CD1c-positive myeloid dendritic cell (primary cell): ENCODE data around the gene CEP128.

Source experiments
- DNase-seq: peaks from one replicate; pipeline ENCODE4 v3.0.0-alpha.2; 2016; ENCODE audit errors: extremely low spot score

Gene CEP128

DNA sequence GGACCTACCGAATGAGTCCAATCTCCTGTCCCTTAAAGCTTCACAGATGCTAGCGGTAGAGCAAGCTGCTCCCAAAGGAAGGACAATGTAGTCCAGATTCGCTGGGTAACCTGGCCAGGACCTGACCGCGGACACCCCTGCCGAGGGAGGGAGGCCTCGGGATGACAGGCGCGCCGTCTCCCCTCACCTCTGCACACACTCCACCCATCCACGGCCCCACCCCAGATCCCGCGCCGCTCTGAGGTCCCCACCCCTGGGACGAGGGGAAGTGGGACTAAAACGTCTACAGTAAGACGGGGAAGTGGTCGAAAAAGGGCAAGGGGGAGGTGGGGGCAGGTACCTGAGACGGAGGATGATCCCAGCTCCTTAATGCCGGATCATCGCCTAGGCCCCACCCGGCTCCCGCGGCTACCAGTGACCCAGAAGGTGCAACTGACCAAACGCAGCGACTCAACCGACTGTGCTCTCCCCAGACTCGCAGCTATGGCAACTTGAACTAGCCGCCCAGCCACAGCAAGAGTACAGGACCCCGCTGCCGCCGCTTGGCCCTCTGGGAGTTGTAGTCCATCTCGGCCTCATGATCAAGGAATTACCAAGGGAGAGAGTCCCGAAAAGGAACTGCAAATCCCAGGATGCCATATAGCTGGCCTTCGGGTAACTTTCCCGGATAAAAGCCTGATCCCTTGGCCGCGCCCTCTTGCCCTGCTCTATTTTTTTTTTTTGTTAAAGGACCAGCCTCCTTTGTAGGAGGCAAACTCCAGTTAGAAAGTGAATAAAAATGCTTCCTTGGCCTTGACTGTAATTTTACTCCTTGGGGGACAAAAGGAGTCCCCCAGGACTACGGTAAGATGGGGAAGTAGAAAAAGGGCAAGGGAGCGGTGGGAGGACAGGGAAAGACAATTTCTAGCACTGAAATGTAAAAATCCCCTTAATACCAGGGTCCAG is at the start of gene CEP128:
TSS of gene CEP128 (minus strand) at position 498 of the 945 bp plus-strand sequence.
- peak; percentile 95 for DNase-seq

- no peak for DNase-seq
Measured at GRCh38 chr14:80988735-80989429, 47.3 kb upstream of the CEP128 start.

GRCh38 chr14:80988192-80988591 is 46.7 kb upstream of the CEP128 start:
- no peak for DNase-seq

DNA sequence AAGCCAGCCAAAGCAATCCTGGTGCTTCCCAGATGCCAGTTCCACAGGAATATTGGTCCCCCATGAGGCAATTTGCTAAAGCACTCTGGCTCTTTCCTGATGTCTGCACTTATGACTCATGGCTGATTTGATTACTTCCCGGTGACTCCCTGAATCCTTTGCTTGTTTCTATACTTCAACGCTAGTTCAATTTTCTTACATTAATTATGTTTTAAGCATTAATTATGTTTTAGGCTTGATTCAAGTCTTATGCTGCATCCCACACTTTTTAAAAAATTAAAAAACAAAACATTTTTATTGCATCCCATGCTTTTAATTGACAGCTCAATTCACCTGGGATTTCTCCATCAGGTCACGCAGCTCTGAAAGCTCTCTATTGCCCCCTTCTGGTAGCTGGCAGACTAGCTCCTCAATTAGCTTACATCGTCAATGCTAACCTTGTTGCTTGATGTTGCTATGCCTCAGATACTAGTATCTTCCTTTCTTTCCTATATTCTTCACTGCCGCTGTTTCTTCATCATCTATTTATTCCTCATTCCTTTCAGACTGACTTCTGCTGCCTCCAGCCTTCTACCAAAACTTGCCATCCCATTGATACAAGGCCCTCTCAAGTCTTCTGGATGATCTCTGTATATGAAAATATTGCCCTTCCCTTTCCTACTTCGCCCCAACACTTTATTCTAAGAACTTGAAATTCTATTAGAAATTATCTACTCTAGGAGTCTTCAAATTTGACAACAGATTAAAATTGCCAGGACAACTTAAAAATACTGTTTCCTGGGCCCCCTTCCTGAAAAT is 45.9 kb upstream of the CEP128 start:
- DNase-seq = peak; percentile 77

DNA sequence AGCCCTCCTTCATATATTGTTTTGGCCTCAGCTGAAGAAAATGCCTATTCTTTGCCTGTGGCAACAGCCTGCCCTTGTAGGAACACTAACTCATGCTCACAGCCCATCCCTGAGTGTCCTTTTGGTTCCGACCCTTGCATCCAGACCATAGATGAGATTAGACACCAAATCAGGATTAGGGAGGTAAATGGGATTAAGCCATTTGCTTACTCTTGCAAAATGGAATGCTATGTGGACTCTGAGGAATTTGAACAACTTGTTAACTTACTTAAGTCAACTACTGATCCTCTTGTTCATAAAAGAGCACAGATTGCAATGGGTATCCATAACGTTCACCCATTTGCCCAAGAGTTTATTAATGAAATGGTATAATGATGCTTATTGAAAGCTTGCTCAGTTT is 41.2 kb upstream of the CEP128 start:
- no peak for DNase-seq

DNA sequence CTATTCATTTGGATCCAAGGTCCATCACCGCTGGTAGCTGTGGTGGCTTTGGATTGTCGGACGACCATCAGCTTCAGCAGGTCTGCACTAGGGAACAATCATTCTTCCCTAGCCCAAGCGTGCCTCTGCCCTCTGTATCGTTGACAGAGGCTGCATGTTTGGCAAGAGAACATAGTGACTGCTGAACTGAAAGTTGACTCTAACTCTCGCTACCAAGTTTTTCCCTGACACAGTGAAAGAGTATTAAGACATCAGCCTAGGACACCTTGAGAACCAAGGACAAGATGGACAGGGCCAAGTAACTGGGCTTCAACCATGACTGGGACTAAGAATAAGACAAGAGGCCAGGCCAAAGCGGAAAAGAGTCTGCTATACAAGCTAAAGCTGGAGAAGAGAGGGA is 40.1 kb upstream of the CEP128 start:
- DNase-seq = no peak

DNA sequence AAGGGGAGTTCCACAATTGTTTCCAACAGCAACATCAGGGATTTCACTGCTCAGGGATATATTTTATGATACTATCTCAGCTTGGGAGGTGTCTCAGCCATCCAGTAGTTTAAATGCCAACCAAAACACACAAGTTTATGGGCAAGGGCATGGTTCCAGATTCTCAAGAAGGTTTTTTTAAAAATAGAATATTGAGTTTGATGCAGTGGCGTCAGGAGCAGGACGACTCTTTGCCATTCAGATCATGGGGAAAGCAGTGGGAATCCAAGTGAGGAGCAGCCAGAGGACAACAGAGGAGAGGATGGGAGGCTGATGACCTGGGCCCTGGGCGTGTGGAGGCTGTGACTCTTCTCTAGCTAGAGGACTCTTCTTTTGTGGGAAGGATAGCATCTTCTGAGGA is 39.6 kb upstream of the CEP128 start:
- no peak for DNase-seq

- no peak for DNase-seq
Measured at GRCh38 chr14:80979951-80980350, 38.4 kb upstream of the CEP128 start.

DNA sequence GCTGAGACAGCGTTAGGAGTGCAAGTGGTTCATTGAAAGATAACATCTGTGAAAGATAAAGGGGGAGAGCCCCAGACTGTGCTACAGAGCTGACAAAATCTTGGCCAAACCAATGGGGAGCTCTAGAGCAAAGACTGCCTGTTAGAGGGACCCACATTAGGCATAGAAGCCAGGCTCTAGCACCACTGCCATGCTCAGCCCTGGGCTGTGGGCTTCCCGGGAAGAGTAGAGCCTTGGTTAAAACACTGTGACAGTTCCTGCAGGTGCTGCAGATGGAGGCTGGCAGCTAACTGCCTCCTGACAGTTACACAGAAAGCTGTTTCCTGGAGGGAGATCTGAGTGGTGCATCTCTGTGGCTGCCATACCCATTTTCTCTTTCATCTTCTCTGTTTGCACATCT is 36.9 kb upstream of the CEP128 start:
- DNase-seq = no peak

DNA sequence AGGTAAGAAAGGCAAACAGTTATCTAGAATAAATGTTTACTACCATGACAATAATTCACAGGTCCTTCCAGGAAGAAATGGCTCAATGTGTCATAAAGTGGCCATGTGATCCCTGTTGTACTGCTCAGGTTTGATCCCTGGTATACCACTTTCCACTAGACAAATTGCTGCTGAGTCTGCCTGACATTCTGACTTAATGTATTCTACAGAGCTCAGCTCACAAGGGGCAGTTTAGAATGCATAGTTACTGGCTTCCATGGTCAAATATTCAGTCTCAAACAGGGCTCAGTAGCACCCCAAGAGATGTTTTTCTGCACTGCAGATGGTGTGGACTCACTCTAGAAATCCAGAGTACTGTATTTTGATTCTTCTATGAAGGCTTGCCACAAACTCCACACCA is 35.7 kb upstream of the CEP128 start:
- no peak for DNase-seq

GRCh38 chr14:80974679-80975078 is 33.1 kb upstream of the CEP128 start:
- no peak for DNase-seq

GRCh38 chr14:80973931-80974641 is 32.5 kb upstream of the CEP128 start:
- no peak for DNase-seq

- DNase-seq = no peak
Measured at GRCh38 chr14:80965037-80965436, 23.5 kb upstream of the CEP128 start.

DNA sequence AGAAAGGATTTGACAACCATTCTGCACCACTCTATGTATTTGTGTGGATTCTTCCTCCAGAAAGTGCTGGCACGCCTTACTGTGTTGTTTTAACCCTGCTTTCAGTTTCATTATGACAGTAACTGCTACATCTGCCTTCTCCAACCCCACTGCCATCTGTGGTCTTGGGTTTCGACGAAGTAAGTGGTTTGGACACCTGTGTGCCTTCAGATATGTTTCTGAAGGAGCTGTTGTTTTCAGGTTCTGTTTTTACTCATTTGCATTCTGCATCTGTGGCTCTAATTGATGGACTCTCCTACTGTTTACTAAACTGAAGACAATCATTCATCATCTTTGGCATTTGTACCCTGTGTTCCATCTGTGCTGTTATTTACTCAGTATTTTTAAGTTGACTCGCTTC is 18.0 kb upstream of the CEP128 start:
- DNase-seq = peak; percentile 55

DNA sequence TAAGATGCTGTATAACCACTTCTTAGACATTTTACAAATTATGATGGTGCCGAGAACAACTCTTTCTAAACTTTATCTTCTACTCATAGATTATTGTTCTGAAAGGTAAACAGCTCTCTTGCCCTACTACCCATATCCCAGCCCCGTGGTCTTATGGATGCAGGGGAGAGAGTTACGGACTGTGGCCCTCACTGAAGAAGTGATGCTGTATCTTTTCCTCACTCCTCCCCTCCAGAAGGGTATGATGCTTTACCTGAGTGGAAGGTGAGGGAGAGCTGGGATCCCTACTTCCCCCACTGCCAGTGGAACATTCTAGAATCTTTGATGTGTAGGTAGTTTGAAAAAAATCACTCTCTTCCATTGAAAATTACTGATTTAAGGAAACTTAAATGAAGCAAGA is 17.4 kb upstream of the CEP128 start:
- no peak for DNase-seq

GRCh38 chr14:80958226-80958625 is 16.7 kb upstream of the CEP128 start:
- DNase-seq = no peak

GRCh38 chr14:80957613-80958012 is 16.1 kb upstream of the CEP128 start:
- DNase-seq = no peak

DNA sequence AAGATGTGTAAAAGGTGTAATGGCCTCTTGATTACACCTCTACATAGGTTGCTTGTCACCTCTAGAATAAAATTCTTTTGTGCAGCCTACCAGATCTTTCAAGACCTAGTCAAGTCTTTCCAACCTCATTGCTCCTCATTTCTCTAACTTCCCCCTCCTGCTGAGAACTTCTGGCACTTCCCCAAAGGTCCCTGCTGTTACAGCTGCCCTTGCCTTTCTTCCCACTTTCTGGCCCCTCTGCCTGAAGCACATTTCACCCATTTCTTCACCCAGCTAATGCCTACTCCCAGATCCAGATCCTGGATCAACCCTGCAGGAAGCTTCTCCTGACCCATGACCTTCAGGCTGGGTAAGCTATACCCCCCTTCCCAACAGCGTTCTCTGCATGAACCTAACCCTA is 15.4 kb upstream of the CEP128 start:
- peak; percentile 53 for DNase-seq

DNA sequence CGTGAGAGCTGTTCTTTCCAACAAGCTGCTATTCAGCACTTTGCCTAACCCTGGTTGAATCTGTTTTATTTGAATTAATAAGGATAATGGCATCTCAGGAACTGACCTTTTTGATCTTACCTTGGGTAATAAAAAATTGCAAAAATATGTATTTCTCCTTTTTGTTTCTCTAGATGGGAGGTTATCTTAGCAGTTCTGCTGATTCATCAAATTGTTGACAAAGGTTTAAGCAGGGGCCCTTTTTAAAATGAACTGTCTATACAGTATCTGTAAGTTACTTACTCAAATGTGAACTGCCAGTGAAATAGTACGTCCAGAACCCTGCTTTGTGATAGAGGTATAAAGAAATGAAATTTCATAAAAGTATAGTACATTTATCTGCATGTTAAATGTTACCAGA is 14.6 kb upstream of the CEP128 start:
- no peak for DNase-seq

DNA sequence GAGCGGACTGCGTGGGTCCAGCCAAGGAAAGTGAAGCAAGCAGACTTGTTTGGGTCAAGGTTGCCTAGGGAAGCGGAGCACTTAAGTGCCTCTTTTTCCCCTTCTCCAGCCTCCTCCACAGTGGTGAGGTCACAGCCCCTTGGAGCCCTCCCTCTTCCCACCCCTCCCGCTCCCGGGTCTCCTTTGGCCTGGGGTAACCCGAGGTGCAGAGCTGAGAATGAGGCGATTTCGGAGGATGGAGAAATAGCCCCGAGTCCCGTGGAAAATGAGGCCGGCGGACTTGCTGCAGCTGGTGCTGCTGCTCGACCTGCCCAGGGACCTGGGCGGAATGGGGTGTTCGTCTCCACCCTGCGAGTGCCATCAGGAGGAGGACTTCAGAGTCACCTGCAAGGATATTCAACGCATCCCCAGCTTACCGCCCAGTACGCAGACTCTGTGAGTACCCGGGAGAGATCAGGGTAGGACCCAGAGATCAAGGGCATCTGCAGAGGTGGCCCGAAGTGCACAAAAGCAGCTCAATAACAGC is 13.9 kb upstream of the CEP128 start, which contains the start of gene TSHR:
TSS of gene TSHR (plus strand) at position 206 of the 526 bp plus-strand sequence. CDS start at position 266, 60 bp downstream.
- DNase-seq = peak; percentile 23

DNA sequence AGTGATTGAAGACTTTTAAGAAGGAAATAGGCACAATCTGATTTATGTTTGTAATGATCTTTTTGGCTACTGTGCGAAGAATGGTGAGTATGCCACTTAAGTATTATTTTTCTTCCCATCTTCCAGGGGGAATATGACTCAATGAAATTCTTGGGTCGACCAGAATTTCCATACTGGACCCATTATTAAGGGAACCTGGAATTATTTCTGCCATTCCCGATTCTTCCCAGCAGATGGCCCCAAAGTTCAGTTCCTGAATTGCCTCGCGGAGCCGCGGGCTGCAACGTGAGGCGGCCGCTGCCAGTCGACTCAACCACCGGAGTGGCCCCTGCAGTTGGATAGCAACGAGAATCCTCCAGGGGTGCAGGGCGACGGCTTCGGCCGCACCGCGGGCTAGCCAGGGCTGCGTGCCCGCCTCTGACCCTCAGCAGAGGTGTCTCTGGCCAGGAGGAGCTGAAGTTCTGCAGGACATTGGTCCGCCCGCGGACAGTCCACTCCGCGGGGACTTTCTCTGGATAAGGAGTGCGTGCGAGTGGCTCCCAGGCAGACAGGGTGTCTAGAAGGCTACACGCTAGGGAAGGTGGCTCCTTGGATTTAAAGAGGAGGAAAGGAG is 13.3 kb upstream of the CEP128 start:
- DNase-seq = peak; percentile 86
